Measurements from ENCODE around the gene FHL2. TPM values are rescaled to one million over a fixed set of nuclear protein-coding genes. Genes with fewer than 3 reads are reported as not detected.
A peak's percentile ranks its signal among the peaks of the same experiment; 100 is the strongest.

Gene FHL2
- total and polyA plus RNA-seq, 4 experiments from 2014 or later = 0.23 to 0.87 (median 0.33) TPM; not detected in 1

- no peaks in the 10 kb centered on the region for H3K4me1 ChIP-seq (ENCODE audit: insufficient read depth, low read length)
- CTCF ChIA-PET (ENCODE audit: partially characterized antibody) = no interaction called here
- H3K9me3 Mint-ChIP-seq = peaks cover 0 to 28% (median 20%) of the 10 kb centered on the region in 8 donors
- POLR2A ChIA-PET (ENCODE audit: partially characterized antibody) = no interaction called here
- intact Hi-C loops (cut with micrococcal nuclease) = no loop called here
- H3K4me1 Mint-ChIP-seq = no peaks in the 10 kb centered on the region
- H3K27me3 Mint-ChIP-seq = peaks cover 21 to 43% of the 10 kb centered on the region in 2 donors
- peaks cover 0 to 4% of the 10 kb centered on the region in 2 donors for H3K9me3 ChIP-seq (ENCODE audit: control insufficient read depth in 1 of 2, low read length in 2 of 2)
- DNase-seq = no peak
- no peak overlapping the region for H3K4me3 ChIP-seq (ENCODE audit: low read length in 2 of 2)
- no peaks in the 10 kb centered on the region for H3K36me3 Mint-ChIP-seq
- H3K27ac ChIP-seq (ENCODE audit: low read depth, low read length) = no peak overlapping the region
- no peak overlapping the region for H3K27ac Mint-ChIP-seq
- no peak overlapping the region for H3K4me3 Mint-ChIP-seq
- H3K27me3 ChIP-seq (ENCODE audit: insufficient read depth, low read length) = no peaks in the 10 kb centered on the region
- no peaks in the 10 kb centered on the region for H3K36me3 ChIP-seq (ENCODE audit: insufficient read depth, low read length)
Observed at GRCh38 chr2:105418522-105418921, 19.7 kb upstream of the FHL2 start.

GRCh38 chr2:105417857-105418436 lies 19.1 kb upstream of the FHL2 start:
- peak overlapping the region in 1 of 7 donors; percentile 10 for H3K27ac Mint-ChIP-seq

GRCh38 chr2:105416156-105416555 lies 17.3 kb upstream of the FHL2 start:
- CTCF ChIA-PET (ENCODE audit: partially characterized antibody) = no interaction called here
- peaks cover 0 to 24% (median 16%) of the 10 kb centered on the region in 8 donors for H3K9me3 Mint-ChIP-seq
- H3K36me3 ChIP-seq (ENCODE audit: insufficient read depth, low read length) = no peaks in the 10 kb centered on the region
- POLR2A ChIA-PET (ENCODE audit: partially characterized antibody) = no interaction called here
- H3K4me1 Mint-ChIP-seq = peaks cover 0 to 2% (median 0%) of the 10 kb centered on the region in 4 donors
- no peak overlapping the region for H3K27ac ChIP-seq (ENCODE audit: low read depth, low read length)
- no peak overlapping the region for H3K4me3 ChIP-seq (ENCODE audit: low read length in 2 of 2)
- no peaks in the 10 kb centered on the region for H3K4me1 ChIP-seq (ENCODE audit: insufficient read depth, low read length)
- H3K27ac Mint-ChIP-seq = no peak overlapping the region
- peaks cover 23 to 37% of the 10 kb centered on the region in 2 donors for H3K27me3 Mint-ChIP-seq
- DNase-seq = no peak
- H3K4me3 Mint-ChIP-seq = no peak overlapping the region
- H3K27me3 ChIP-seq (ENCODE audit: insufficient read depth, low read length) = no peaks in the 10 kb centered on the region
- no peaks in the 10 kb centered on the region for H3K36me3 Mint-ChIP-seq
- peaks cover 0 to 4% of the 10 kb centered on the region in 2 donors for H3K9me3 ChIP-seq (ENCODE audit: control insufficient read depth in 1 of 2, low read length in 2 of 2)
- intact Hi-C loops (cut with micrococcal nuclease) = no loop called here

More at GRCh38 chr2:105417857-105418436, 19.1 kb upstream of the FHL2 start:
- Mint-ChIP-seq H3K4me1 (no peaks in the 10 kb centered on the region), H3K36me3 (no peaks in the 10 kb centered on the region), H3K9me3 (peaks cover 0 to 28% (median 20%) of the 10 kb centered on the region in 8 donors), H3K4me3 (no peak overlapping the region), H3K27me3 (peaks cover 20 to 38% of the 10 kb centered on the region in 2 donors)
- intact Hi-C loops (cut with micrococcal nuclease) = no loop called here
- Histone ChIP-seq H3K27me3 (ENCODE audit: insufficient read depth, low read length) (no peaks in the 10 kb centered on the region), H3K9me3 (ENCODE audit: control insufficient read depth in 1 of 2, low read length in 2 of 2) (peaks cover 0 to 4% of the 10 kb centered on the region in 2 donors), H3K36me3 (ENCODE audit: insufficient read depth, low read length) (no peaks in the 10 kb centered on the region), H3K4me1 (ENCODE audit: insufficient read depth, low read length) (no peaks in the 10 kb centered on the region), H3K4me3 (ENCODE audit: low read length in 2 of 2) (no peak overlapping the region), H3K27ac (ENCODE audit: low read depth, low read length) (no peak overlapping the region)
- DNase-seq = no peak
- ChIA-PET POLR2A (ENCODE audit: partially characterized antibody) (interaction anchor here (0.6 kb wide), 1 partner anchor 32 kb away, joined by 3 read pairs; no protein-coding TSS in a partner anchor), CTCF (ENCODE audit: partially characterized antibody) (no interaction called here)

- POLR2A ChIA-PET (ENCODE audit: partially characterized antibody) = no interaction called here
Observed at GRCh38 chr2:105415007-105415406, 16.2 kb upstream of the FHL2 start.

GRCh38 chr2:105413206-105413605 lies 14.4 kb upstream of the FHL2 start:
- Histone ChIP-seq H3K9me3 (ENCODE audit: control insufficient read depth in 1 of 2, low read length in 2 of 2) (no peaks in the 10 kb centered on the region), H3K27me3 (ENCODE audit: insufficient read depth, low read length) (no peaks in the 10 kb centered on the region), H3K27ac (ENCODE audit: low read depth, low read length) (no peak overlapping the region), H3K4me1 (ENCODE audit: insufficient read depth, low read length) (no peaks in the 10 kb centered on the region), H3K36me3 (ENCODE audit: insufficient read depth, low read length) (no peaks in the 10 kb centered on the region), H3K4me3 (ENCODE audit: low read length in 2 of 2) (no peak overlapping the region)
- intact Hi-C loops (cut with micrococcal nuclease) = no loop called here
- no peak for DNase-seq
- Mint-ChIP-seq H3K27ac (no peak overlapping the region), H3K36me3 (no peaks in the 10 kb centered on the region), H3K9me3 (peaks cover 0 to 2% (median 0%) of the 10 kb centered on the region in 8 donors), H3K4me3 (no peak overlapping the region), H3K4me1 (peaks cover 0 to 2% (median 0%) of the 10 kb centered on the region in 4 donors), H3K27me3 (peaks cover 33 to 46% of the 10 kb centered on the region in 2 donors)
- CTCF ChIA-PET (ENCODE audit: partially characterized antibody) = interaction anchor here (0.7 to 1.7 kb wide), 2 partner anchors 10 to 45 kb away, joined by 3 read pairs; no protein-coding TSS in a partner anchor
- POLR2A ChIA-PET (ENCODE audit: partially characterized antibody) = no interaction called here

More at GRCh38 chr2:105415007-105415406, 16.2 kb upstream of the FHL2 start:
- no peak overlapping the region for H3K4me3 Mint-ChIP-seq
- H3K36me3 ChIP-seq (ENCODE audit: insufficient read depth, low read length) = no peaks in the 10 kb centered on the region
- no peak overlapping the region for H3K27ac Mint-ChIP-seq
- DNase-seq = no peak
- H3K9me3 ChIP-seq (ENCODE audit: control insufficient read depth in 1 of 2, low read length in 2 of 2) = peaks cover 0 to 4% of the 10 kb centered on the region in 2 donors
- peaks cover 0 to 16% (median 12%) of the 10 kb centered on the region in 8 donors for H3K9me3 Mint-ChIP-seq
- H3K4me1 Mint-ChIP-seq = peaks cover 0 to 2% (median 0%) of the 10 kb centered on the region in 4 donors
- CTCF ChIA-PET (ENCODE audit: partially characterized antibody) = no interaction called here
- H3K27me3 Mint-ChIP-seq = peaks cover 26 to 34% of the 10 kb centered on the region in 2 donors
- H3K27me3 ChIP-seq (ENCODE audit: insufficient read depth, low read length) = no peaks in the 10 kb centered on the region
- no peaks in the 10 kb centered on the region for H3K4me1 ChIP-seq (ENCODE audit: insufficient read depth, low read length)
- H3K27ac ChIP-seq (ENCODE audit: low read depth, low read length) = no peak overlapping the region
- no peak overlapping the region for H3K4me3 ChIP-seq (ENCODE audit: low read length in 2 of 2)
- no peaks in the 10 kb centered on the region for H3K36me3 Mint-ChIP-seq
- intact Hi-C loops (cut with micrococcal nuclease) = no loop called here

GRCh38 chr2:105412584-105412983 lies 13.7 kb upstream of the FHL2 start:
- H3K27ac ChIP-seq (ENCODE audit: low read depth, low read length) = no peak overlapping the region
- POLR2A ChIA-PET (ENCODE audit: partially characterized antibody) = no interaction called here
- H3K9me3 Mint-ChIP-seq = peaks cover 0 to 2% (median 0%) of the 10 kb centered on the region in 8 donors
- no peaks in the 10 kb centered on the region for H3K36me3 Mint-ChIP-seq
- H3K4me1 Mint-ChIP-seq = peaks cover 0 to 2% (median 0%) of the 10 kb centered on the region in 4 donors
- no peaks in the 10 kb centered on the region for H3K9me3 ChIP-seq (ENCODE audit: control insufficient read depth in 1 of 2, low read length in 2 of 2)
- no peaks in the 10 kb centered on the region for H3K27me3 ChIP-seq (ENCODE audit: insufficient read depth, low read length)
- no peak overlapping the region for H3K27ac Mint-ChIP-seq
- intact Hi-C loops (cut with micrococcal nuclease) = no loop called here
- CTCF ChIA-PET (ENCODE audit: partially characterized antibody) = interaction anchor here (0.9 to 1.7 kb wide), 2 partner anchors 11 to 12 kb away, joined by 3 read pairs; no protein-coding TSS in a partner anchor
- H3K4me3 ChIP-seq (ENCODE audit: low read length in 2 of 2) = no peak overlapping the region
- no peak for DNase-seq
- no peaks in the 10 kb centered on the region for H3K36me3 ChIP-seq (ENCODE audit: insufficient read depth, low read length)
- peaks cover 31 to 44% of the 10 kb centered on the region in 2 donors for H3K27me3 Mint-ChIP-seq
- H3K4me3 Mint-ChIP-seq = no peak overlapping the region
- no peaks in the 10 kb centered on the region for H3K4me1 ChIP-seq (ENCODE audit: insufficient read depth, low read length)

- H3K9me3 Mint-ChIP-seq = peaks cover 0 to 2% (median 0%) of the 10 kb centered on the region in 8 donors
- H3K27me3 Mint-ChIP-seq = peaks cover 31 to 44% of the 10 kb centered on the region in 2 donors
- H3K27ac Mint-ChIP-seq = no peak overlapping the region
- ChIA-PET CTCF (ENCODE audit: partially characterized antibody) (interaction anchor here (0.9 kb wide), 1 partner anchor 12 kb away, joined by 3 read pairs; no protein-coding TSS in a partner anchor), POLR2A (ENCODE audit: partially characterized antibody) (no interaction called here)
- peaks cover 0 to 2% (median 0%) of the 10 kb centered on the region in 4 donors for H3K4me1 Mint-ChIP-seq
- no peaks in the 10 kb centered on the region for H3K9me3 ChIP-seq (ENCODE audit: control insufficient read depth in 1 of 2, low read length in 2 of 2)
- no peak overlapping the region for H3K4me3 ChIP-seq (ENCODE audit: low read length in 2 of 2)
- H3K36me3 Mint-ChIP-seq = no peaks in the 10 kb centered on the region
- no peaks in the 10 kb centered on the region for H3K4me1 ChIP-seq (ENCODE audit: insufficient read depth, low read length)
- H3K4me3 Mint-ChIP-seq = no peak overlapping the region
- H3K27ac ChIP-seq (ENCODE audit: low read depth, low read length) = no peak overlapping the region
- H3K36me3 ChIP-seq (ENCODE audit: insufficient read depth, low read length) = no peaks in the 10 kb centered on the region
- intact Hi-C loops (cut with micrococcal nuclease) = no loop called here
- H3K27me3 ChIP-seq (ENCODE audit: insufficient read depth, low read length) = no peaks in the 10 kb centered on the region
- no peak for DNase-seq
Observed at GRCh38 chr2:105411720-105412407, 13.0 kb upstream of the FHL2 start.
